Cardiac septum (tissue), 1 donor: Measurements from ENCODE around the gene ANKFN1. TPM values are rescaled to one million over a fixed set of nuclear protein-coding genes. Genes with fewer than 3 reads are reported as not detected.

Experiments
- DNase-seq: peaks from one replicate; pipeline ENCODE4 v3.0.0-alpha.2; 2020; ENCODE audit warnings: low spot score
- intact Hi-C: fragments of 100-400 bp; cut with DNase I; formaldehyde crosslinking; loops from one replicate; pipeline ENCODE4 v1.14.0; 2022
- total RNA-seq: library from RNA; stranded (reverse); fragmentation: NEBNext Ultra II Directional; extraction: Animal tissue kit (Norgen Biotek cat#: 25700); gene quantifications from one replicate; pipeline ENCODE4 v1.2.1, GENCODE V29; 2021
- donor health status: DM: no; HTN: no; CAD: no.

ANKFN1 gene
- total RNA-seq, 1 donor from 2014 or later, result not detected

DNA sequence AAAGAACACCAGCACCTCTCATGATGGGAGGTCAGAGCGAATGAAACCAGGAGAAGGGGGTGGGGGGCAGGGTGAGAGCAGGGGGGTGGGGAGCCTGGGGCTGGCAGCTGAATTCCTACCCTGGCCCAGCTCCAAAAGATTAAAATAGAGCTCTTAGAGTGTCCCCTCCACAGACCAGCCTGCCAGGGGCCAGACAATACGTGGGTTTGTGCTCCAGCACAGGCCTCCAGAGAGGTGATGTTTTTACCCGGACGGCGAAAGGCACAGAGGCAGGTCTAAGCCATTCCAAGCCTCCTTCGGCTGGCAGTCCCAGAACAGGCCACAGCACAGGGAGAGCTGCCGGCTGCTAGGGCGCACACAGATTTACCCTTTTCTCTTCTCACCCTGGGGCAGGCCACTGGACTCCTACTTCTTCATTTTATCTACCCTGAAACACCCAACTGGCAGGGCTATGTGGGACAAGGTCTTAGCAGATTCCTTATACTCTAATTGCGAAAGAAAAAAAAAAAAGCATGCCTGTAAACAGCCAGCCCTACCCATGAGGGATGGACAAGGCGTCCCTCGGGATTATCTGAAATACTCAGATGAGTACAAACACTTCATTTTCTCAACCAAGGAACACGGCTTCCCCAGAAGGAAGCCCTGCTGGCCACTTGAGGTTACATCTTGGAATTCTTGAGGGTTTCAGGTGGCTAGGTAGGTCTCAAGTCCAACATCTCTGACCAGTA lies 368.3 kb downstream of the ANKFN1 start:
- intact Hi-C loops, result no loop called here
- DNase-seq, result no peak

DNA sequence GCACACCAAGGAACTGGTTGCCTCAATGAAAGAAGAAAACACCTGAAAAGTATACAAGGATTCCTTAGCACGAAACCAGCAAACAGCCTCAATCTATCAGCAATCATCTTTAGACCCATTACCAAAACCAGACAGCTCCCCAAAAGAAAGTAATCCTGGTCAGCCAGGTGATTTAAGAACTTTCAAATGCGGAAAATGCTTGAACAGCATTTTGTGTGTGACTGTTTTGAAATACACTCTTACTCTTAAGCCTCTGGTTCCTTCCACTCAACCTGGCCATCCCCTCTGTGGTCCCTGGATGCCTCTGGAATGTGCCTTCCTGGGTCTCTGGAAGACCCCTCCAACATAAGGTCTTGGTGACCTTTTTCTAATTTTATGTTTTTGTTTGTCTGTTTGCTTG lies 369.8 kb downstream of the ANKFN1 start:
- DNase-seq, result no peak
- intact Hi-C loops, result no loop called here

DNA sequence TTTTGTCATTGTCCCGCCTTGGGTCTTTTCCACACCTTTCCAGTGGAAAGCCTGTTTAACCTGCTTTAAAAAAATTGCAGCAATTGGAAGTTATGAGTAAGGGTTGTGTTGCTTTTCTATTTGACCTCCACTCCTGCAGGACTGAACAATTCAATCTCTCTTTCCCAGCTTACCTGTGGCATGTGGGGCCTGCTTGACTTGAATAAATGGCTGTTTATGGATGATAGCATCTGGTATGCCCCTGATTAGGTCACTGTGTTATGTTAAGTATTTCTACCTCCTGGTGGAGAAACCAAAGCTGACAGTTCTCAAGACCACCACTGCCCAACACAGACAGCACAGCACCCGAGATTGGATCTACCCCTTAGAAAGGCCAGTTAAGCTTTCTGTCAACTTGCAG lies 375.4 kb downstream of the ANKFN1 start:
- no peak for DNase-seq
- intact Hi-C loops, result no loop called here

DNA sequence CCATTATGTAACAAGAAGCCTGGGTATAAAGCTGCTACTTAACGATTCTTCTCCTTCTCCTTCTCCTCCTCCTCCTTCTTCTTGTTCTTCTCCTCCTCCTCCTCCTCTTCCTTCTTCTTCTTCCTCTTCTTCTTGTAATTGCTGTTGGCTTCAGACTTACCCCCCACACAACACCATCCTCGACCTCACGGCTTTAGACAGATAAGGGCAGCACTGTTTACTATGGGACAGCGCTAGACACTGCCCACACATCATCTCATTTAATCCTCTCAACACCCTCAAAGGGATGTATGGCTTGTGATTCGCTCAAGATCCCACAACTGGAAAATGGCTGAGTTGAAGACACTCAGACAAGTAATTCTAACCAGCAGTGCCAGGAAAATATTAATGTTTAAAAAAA lies 379.7 kb downstream of the ANKFN1 start:
- DNase-seq, result no peak
- intact Hi-C loops, result no loop called here

DNA sequence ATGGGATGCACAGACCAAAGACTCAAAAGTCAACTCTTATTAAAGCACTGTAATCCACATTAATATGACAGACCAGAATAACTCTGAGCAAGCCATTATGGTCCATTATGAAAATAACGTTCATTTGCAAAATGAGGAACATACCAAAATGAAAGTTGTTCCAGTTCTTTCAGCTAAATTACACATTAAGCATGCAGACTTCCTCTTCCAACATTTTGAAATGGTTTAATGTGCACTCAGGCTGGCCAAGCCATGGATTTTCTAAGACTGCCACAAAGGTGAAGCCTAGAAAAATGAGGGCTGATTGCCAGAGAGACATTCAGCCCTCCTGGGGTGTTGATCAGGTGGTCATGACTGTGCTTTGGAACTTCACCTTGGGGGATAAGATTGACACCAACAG lies 383.5 kb downstream of the ANKFN1 start:
- intact Hi-C loops, result no loop called here
- no peak for DNase-seq

DNA sequence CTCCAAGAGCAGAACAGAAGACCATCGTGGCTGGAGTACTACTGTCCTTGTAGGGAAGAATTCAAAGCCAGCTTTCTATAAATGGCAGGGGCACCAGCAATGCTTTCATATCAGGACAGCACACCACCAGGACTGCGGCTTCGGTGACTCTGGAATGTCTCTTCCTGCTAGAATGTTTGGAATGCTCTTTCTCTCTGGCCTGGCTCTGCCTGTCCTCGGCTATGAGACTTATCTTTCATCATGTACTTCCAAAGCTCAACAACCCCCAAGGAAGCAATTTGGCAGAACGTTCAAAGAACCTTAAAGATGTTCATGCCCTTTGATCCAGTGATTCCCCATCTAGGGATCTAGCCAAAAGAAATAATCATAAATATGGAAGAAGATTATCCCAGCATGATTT lies 387.6 kb downstream of the ANKFN1 start:
- intact Hi-C loops, result no loop called here
- no peak for DNase-seq

DNA sequence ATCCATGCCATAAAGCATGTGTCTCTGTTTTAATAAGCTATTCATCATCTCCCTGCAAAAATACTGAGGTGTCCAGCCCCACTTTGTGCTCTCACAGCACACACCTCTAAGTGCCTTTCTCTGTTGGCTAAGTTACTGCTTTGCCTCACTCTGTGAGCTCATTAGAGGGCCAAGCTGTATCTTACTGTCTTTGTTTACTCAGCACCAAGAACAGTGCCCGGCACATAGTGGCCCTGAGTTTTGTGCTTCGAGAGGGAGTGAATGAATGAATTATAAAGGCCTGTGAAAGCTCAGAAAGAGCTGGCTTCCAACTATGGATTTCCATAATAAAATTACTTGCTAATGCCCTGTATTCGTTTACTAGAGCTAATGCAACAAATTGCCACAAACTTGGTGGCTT lies 390.0 kb downstream of the ANKFN1 start:
- DNase-seq, result no peak
- intact Hi-C loops, result no loop called here

DNA sequence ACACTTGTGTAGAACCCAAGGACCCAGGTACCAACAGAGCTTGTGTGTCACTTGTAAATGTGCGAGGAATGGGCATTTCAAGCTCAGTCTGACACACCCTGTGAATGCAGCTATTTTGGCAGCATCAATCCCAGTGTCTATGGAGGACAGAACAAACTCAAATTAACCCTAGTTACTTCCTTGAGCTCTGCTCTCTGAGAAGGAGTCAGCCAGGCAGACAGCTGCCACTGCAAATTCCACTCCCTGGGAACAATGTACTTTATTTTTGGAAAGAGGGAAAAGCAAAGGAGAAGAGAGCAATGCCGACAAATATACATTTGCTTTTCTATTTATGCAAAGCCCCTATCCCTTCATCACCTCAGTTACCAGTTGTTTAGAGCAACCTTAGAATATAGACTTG lies 391.8 kb downstream of the ANKFN1 start:
- intact Hi-C loops, result no loop called here

DNA sequence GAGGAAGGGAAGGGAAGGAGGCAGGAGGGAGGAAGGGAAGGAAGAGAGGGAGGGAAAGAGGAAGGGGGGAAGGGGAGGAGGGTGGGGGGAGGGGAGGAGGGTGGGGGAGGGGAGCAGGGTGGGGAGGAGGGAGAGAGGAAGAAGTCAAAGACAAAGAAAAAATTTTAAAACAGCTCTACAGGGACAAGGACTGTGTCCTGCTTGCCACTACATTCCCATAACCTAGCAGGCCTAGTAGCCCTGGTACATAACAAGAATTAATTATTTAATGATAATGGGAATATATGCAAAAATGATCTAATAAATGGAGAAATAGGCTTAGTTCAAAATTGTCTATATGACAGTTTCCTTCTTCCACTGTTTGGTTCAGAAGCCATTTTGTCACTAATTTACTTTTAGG lies 392.7 kb downstream of the ANKFN1 start:
- intact Hi-C loops, result no loop called here
- no peak for DNase-seq

More for the DNA sequence above, 391.8 kb downstream of the ANKFN1 start:
- DNase-seq, result no peak

DNA sequence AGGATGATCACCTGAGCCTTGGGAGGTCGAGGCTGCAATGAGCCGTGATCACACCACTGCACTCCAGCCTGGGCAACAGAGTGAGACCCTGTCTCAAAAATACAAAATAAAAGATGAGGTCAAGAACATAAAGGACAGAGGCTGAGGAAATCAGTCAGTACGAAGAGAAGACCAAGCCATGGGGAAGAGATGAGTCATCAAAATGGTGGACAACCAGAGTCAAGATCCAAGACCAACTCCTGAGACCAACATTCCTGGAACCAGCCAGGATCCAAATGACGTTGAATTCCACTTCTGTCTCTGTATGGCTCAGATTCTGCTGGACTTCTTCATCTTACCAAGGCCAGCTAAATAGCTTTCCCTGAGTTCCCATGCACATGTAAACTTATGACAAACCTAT lies 395.4 kb downstream of the ANKFN1 start:
- intact Hi-C loops, result no loop called here
- no peak for DNase-seq

DNA sequence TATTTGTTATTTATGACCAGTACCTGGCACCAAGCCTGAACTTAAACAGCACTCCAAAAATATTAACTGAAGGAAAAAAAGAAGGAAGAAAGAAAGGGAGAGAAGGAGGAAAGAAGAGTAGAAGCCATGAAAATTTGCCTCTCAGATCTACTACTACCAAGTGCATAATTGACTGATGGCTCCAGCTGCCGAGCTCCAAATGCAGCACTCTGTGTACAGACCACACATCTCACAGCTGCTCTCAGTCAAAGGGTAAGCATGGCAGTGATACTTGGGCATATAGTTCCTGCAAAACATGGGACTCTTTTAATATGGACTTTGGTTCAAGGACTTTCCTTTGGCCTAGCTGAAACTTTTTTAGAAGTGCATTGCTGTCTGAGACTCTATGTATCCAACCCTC lies 396.2 kb downstream of the ANKFN1 start:
- intact Hi-C loops, result no loop called here
- DNase-seq, result no peak

DNA sequence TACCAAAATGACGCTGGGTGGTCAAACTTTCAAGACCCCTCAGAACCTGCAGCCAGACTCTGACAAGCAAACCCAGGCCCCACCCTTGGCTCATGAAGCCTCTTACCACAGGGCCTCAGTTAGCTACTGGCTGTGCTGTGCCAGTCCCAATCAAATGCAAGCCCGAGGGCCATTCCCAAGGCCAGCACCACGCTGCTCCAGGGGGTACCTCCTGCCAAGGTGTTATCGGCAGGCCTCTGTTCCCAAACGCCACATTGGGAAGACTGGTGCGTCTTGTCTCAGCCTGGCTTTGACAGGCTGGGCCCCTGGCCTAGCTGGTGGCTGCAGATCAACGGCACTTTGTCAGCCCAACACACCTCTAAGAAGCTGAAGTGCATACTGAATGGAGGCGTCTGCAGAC lies 404.4 kb downstream of the ANKFN1 start:
- intact Hi-C loops, result no loop called here
- DNase-seq, result no peak

DNA sequence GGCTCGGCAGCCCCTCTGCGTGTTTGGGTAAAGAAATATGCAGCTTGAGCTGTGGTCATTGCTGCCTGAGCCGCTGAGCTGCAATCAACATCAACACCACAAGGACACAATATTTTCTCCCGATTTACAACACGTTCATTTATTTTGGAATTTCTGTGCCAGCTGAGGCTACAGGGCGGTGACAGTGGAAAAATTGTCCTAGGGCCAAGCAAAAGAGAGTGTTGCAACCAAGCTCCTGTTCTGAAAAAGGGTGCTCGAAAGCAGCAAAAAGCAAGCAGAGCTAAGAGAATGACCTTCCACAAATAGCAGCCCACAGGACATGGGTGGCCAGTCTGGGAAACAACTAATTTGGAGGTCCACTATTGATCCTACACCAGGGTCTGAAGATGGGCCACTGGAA lies 404.8 kb downstream of the ANKFN1 start:
- no peak for DNase-seq
- intact Hi-C loops, result no loop called here
